Smooth muscle cell (in vitro differentiated cells): ENCODE results near the gene ABI1. TPM values are rescaled to one million over a fixed set of nuclear protein-coding genes. Genes with fewer than 3 reads are reported as not detected.

ENCODE experiments used
- DNase-seq: peaks from one replicate; lab custom pipeline; 2025; ENCODE audit not compliant: unreplicated experiment; lab: John Stamatoyannopoulos, UW
- H2AFZ ChIP-seq: fragments of 200-600 bp; sonication (generic); 2 replicates; pipeline ENCODE4 v1.6.0; 2016; ENCODE audit warnings: antibody characterized with exemption, low read depth, mild to moderate bottlenecking
- H3F3A ChIP-seq: fragments of 200-600 bp; sonication (generic); 2 replicates; pipeline ENCODE4 v1.6.0; 2017; ENCODE audit warnings: antibody characterized with exemption, low read depth
- H3K27ac ChIP-seq: fragments of 200-600 bp; sonication (generic); 2 replicates; pipeline ENCODE4 v1.5.1; 2016; ENCODE audit warnings: low read depth, mild to moderate bottlenecking
- H3K27me3 ChIP-seq: fragments of 200-600 bp; sonication (generic); 2 replicates; pipeline ENCODE4 v1.6.1; 2016; ENCODE audit warnings: low read depth, mild to moderate bottlenecking
- H3K36me3 ChIP-seq: fragments of 200-600 bp; sonication (generic); 2 replicates; pipeline ENCODE4 v1.5.1; 2016; ENCODE audit warnings: low read depth
- H3K4me1 ChIP-seq: fragments of 200-600 bp; sonication (generic); 2 replicates; pipeline ENCODE4 v1.5.1; 2016; ENCODE audit warnings: low read depth
- H3K4me2 ChIP-seq: fragments of 200-600 bp; sonication (generic); 2 replicates; pipeline ENCODE4 v1.6.0; 2016; ENCODE audit warnings: mild to moderate bottlenecking
- H3K4me3 ChIP-seq: fragments of 200-600 bp; sonication (generic); 2 replicates; pipeline ENCODE4 v1.5.1; 2016; ENCODE audit warnings: mild to moderate bottlenecking
- H3K79me2 ChIP-seq: fragments of 200-600 bp; sonication (generic); 2 replicates; pipeline ENCODE4 v1.6.0; 2016; ENCODE audit warnings: low read depth, mild to moderate bottlenecking
- H3K9ac ChIP-seq: fragments of 200-600 bp; sonication (generic); 2 replicates; pipeline ENCODE4 v1.6.0; 2016; ENCODE audit warnings: low read depth
- H3K9me3 ChIP-seq: fragments of 200-600 bp; sonication (generic); replicated peaks from 2 replicates; pipeline ENCODE4 v1.5.1; 2016; ENCODE audit warnings: low read depth
- H4K20me1 ChIP-seq: fragments of 200-600 bp; sonication (generic); 2 replicates; pipeline ENCODE4 v1.6.0; 2016; ENCODE audit warnings: low read depth
- CTCF ChIP-seq: fragments of 200-600 bp; sonication (generic); IDR thresholded peaks from 2 replicates; pipeline ENCODE4 v1.5.1; 2017; ENCODE audit warnings: borderline replicate concordance, mild to moderate bottlenecking, antibody characterized with exemption; ENCODE audit not compliant: insufficient read depth, poor library complexity, severe bottlenecking
- WGBS: methylation state at CpG from one replicate; pipeline ENCODE4 v1.1.7; 2016; ENCODE audit warnings: low lambda C conversion rate; 5-methylcytosine and 5-hydroxymethylcytosine counted together
- polyA plus RNA-seq: library from polyadenylated mRNA; unstranded; fragments of >200 nt; fragmentation: Nextera tagmentation; extraction: Ambion mirVana; gene quantifications from 2 replicates; pipeline ENCODE4 v1.2.1, GENCODE V29; 2016
- total RNA-seq: library from RNA; depleted of rRNA; stranded (reverse); fragments of >200 nt; gene quantifications from 2 replicates; pipeline ENCODE4 v1.2.3, GENCODE V29; 2014

ABI1 gene
- total and polyA plus RNA-seq, 2 experiments from 2014 or later, result 40.3 to 51.4 TPM

- Histone ChIP-seq H3K79me2 (peaks cover 95% of the 10 kb centered on the region), H3K4me2 (no peak overlapping the region), H3K4me3 (no peak overlapping the region), H3F3A (peaks cover 4% of the 10 kb centered on the region), H3K27me3 (no peaks in the 10 kb centered on the region), H3K27ac (no peak overlapping the region), H4K20me1 (peaks cover 98% of the 10 kb centered on the region), H3K4me1 (peaks cover 6% of the 10 kb centered on the region), H2AFZ (no peak overlapping the region), H3K9ac (no peak overlapping the region), H3K36me3 (no peaks in the 10 kb centered on the region), H3K9me3 (no peaks in the 10 kb centered on the region)
- no peak for DNase-seq
- 51% methylated on average over 7 of the region's 7 CpGs for WGBS
- no peak for TF ChIP-seq CTCF
Measured at GRCh38 chr10:26810435-26811026, 50.2 kb downstream of the ABI1 start.

- Histone ChIP-seq H3K4me1 (peaks cover 10% of the 10 kb centered on the region), H3K9ac (no peak overlapping the region), H3K4me3 (no peak overlapping the region), H3K27ac (no peak overlapping the region), H3K79me2 (peaks cover 95% of the 10 kb centered on the region), H2AFZ (no peak overlapping the region), H4K20me1 (peaks cover 98% of the 10 kb centered on the region), H3K9me3 (no peaks in the 10 kb centered on the region), H3F3A (peaks cover 6% of the 10 kb centered on the region), H3K4me2 (no peak overlapping the region), H3K27me3 (no peaks in the 10 kb centered on the region), H3K36me3 (no peaks in the 10 kb centered on the region)
- 100% methylated on average over 1 of the region's 1 CpG for WGBS
- no peak for DNase-seq
- no peak for TF ChIP-seq CTCF
Measured at GRCh38 chr10:26809973-26810372, 50.8 kb downstream of the ABI1 start.

GRCh38 chr10:26807532-26807931 is 53.2 kb downstream of the ABI1 start:
- no peaks in the 10 kb centered on the region for H3K27me3 ChIP-seq
- WGBS, result 91% methylated on average over 4 of the region's 4 CpGs
- no peak overlapping the region for H2AFZ ChIP-seq
- no peak overlapping the region for H3K9ac ChIP-seq
- no peak for TF ChIP-seq CTCF
- H3K27ac ChIP-seq, result no peak overlapping the region
- H3F3A ChIP-seq, result peaks cover 6% of the 10 kb centered on the region
- no peak for DNase-seq
- no peak overlapping the region for H3K4me3 ChIP-seq
- H4K20me1 ChIP-seq, result peaks cover 98% of the 10 kb centered on the region
- H3K79me2 ChIP-seq, result peaks cover 94% of the 10 kb centered on the region
- peaks cover 28% of the 10 kb centered on the region for H3K4me1 ChIP-seq
- H3K9me3 ChIP-seq, result no peaks in the 10 kb centered on the region
- H3K36me3 ChIP-seq, result no peaks in the 10 kb centered on the region
- no peak overlapping the region for H3K4me2 ChIP-seq

GRCh38 chr10:26806557-26806956 is 54.2 kb downstream of the ABI1 start:
- no peak for DNase-seq
- peaks cover 6% of the 10 kb centered on the region for H3F3A ChIP-seq
- TF ChIP-seq CTCF, result no peak
- H4K20me1 ChIP-seq, result peaks cover 98% of the 10 kb centered on the region
- no peaks in the 10 kb centered on the region for H3K9me3 ChIP-seq
- no peaks in the 10 kb centered on the region for H3K36me3 ChIP-seq
- peaks cover 28% of the 10 kb centered on the region for H3K4me1 ChIP-seq
- no peak overlapping the region for H3K4me2 ChIP-seq
- no peak overlapping the region for H3K9ac ChIP-seq
- no peak overlapping the region for H3K4me3 ChIP-seq
- H2AFZ ChIP-seq, result no peak overlapping the region
- no peak overlapping the region for H3K27ac ChIP-seq
- 88% methylated on average over 1 of the region's 1 CpG for WGBS
- H3K27me3 ChIP-seq, result no peaks in the 10 kb centered on the region
- peaks cover 95% of the 10 kb centered on the region for H3K79me2 ChIP-seq
